Measurements from ENCODE around the gene CYP2B6.
"Not testable (repeated sequence)": the region's sequence is repeated elsewhere in the genome, so short reads cannot be mapped to it uniquely, and the experiment has no call there.

The CYP2B6 gene

GRCh38 chr19:40980743-40981442 is 10.2 kb upstream of the CYP2B6 start:
- in situ Hi-C loops (cut with MboI; ENCODE audit: low sequenced_read_pairs): not testable (repeated sequence)

DNA sequence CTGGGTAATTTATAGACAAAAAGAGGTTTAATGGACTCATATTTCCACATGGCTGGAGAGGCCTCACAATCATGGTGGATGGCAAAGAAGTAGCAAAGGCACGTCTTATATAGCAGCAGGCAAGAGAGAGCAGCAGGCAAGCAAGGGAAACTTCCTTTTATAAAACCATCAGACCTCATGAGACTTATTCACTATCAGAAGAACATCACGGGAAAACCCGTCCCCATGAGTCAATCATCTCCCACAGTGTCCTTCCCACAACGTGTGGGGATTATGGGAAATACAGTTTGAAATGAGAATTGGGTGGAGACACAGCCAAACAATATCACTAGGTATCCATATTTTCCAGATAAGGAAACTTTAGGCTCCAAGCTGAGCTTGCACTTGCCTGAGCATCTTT is 9.5 kb upstream of the CYP2B6 start:
- in situ Hi-C loops (cut with MboI; ENCODE audit: low sequenced_read_pairs): no loop called here

- in situ Hi-C loops (cut with MboI; ENCODE audit: low sequenced_read_pairs): no loop called here
Measured at GRCh38 chr19:40982594-40983101, 8.4 kb upstream of the CYP2B6 start.

DNA sequence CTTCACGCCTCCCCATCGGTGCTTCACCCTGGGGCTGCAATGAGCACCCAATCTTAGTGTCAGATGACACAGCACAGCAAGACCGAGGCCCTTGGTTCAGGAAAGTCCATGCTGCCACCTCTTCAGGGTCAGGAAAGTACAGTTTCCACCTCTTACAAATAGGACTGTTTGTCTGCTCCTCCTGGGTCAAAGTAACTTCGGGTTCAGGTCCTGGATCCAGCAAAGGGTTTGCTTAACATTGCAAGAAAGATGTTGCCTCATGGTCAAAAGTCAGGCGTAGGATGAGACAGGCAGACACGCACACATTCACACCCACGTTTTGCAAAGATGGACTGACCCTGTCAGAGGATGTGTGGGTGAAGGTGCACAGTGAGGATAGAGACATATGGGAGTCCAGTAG is 1.6 kb upstream of the CYP2B6 start:
- in situ Hi-C loops (cut with MboI; ENCODE audit: low sequenced_read_pairs): no loop called here

GRCh38 chr19:40995355-40995754 is 4.3 kb downstream of the CYP2B6 start:
- in situ Hi-C loops (cut with MboI; ENCODE audit: low sequenced_read_pairs): no loop called here

DNA sequence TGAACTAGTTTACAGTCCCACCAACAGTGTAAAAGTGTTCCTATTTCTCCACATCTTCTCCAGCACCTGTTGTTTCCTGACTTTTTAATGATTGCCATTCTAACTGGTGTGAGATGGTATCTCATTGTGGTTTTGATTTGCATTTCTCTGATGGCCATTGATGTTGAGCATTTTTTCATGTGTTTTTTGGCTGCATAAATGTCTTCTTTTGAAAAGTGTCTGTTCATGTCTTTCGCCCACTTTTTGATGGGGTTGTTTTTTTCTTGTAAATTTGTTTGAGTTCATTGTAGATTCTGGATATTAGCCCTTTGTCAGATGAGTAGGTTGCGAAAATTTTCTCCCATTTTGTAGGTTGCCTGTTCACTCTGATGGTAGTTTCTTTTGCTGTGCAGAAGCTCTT is 7.9 kb downstream of the CYP2B6 start:
- in situ Hi-C loops (cut with MboI; ENCODE audit: low sequenced_read_pairs): not testable (repeated sequence)

DNA sequence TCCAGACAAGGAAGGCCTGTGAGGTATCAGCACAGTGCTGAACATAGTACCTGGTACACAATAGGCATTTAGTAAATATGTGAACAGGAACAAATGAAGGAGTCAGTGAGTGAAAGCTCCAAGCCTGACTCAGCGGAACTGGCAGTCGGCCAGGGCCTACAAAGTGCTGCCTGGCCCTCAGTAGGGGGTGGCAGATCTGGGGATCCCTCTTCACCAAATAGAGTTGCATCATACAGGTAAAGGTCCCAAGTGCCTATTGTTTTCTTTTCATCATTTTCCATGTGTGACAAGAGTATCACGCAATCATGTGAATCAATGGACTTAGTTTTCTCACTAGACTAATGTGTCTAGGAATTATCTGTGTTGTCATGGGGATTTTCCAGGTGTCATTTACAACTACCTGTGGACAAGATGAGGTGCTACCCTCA is 9.2 kb downstream of the CYP2B6 start:
- in situ Hi-C loops (cut with MboI; ENCODE audit: low sequenced_read_pairs): no loop called here

DNA sequence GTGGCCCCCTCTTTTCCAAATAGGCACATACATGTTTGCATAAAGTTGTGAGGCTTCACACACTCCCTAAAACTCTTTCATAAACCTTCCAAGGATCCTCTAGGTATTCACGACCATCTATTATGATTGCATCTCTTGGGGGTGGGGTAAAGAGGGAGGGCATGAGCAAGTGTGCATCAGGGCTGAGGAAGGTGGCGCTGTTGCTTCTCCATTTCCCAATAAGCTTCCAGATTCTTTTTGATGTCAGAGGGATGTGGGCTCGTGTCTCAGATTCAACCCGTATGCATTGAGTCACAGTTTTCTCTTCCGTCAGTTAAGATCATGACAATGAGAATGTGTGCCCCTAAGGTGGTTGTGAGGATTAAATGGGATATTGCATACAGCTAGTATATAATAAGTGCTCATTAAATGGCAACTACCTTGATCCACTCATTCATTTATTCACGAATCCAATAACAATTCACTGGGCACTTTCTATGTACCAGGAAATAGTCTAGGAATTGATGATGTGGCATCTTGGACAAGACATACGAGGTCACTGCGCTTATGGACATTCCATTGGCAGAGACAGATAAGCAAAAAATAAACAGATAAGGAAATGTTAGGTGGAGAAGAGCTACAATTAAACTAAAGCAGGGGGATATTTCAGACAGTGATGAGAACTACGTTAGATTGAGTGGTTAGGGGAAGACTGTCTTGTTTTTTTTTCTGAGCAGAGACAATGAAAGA is 10.3 kb downstream of the CYP2B6 start:
- in situ Hi-C loops (cut with MboI; ENCODE audit: low sequenced_read_pairs): no loop called here

- in situ Hi-C loops (cut with MboI; ENCODE audit: low sequenced_read_pairs): not testable (repeated sequence)
Measured at GRCh38 chr19:41003656-41004055, 12.6 kb downstream of the CYP2B6 start.

GRCh38 chr19:41009700-41010235 is 18.7 kb downstream of the CYP2B6 start:
- in situ Hi-C loops (cut with MboI; ENCODE audit: low sequenced_read_pairs): no loop called here

DNA sequence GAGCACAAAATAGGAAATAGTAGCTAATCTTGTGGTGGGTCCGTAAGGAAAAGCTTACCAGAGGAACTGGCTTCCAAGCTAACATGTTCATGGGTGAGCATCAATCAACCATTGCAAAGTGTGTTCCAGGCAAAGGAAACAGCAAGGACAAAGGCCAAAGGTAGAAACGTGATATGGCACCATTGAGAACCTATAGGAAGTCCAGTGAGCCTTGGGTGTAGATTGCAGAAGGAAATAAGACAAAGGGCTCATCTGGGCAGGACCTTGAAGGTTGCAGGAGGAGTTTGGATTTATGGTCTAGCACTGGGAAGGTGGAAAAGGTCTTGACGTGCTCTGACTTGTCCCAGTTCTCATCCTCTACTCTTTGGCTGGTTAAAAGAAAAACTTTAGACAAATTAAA is 22.3 kb downstream of the CYP2B6 start:
- in situ Hi-C loops (cut with MboI; ENCODE audit: low sequenced_read_pairs): no loop called here

GRCh38 chr19:41014643-41015042 is 23.6 kb downstream of the CYP2B6 start:
- in situ Hi-C loops (cut with MboI; ENCODE audit: low sequenced_read_pairs): no loop called here

- in situ Hi-C loops (cut with MboI; ENCODE audit: low sequenced_read_pairs): no loop called here
Measured at GRCh38 chr19:41016488-41017071, 25.5 kb downstream of the CYP2B6 start.

DNA sequence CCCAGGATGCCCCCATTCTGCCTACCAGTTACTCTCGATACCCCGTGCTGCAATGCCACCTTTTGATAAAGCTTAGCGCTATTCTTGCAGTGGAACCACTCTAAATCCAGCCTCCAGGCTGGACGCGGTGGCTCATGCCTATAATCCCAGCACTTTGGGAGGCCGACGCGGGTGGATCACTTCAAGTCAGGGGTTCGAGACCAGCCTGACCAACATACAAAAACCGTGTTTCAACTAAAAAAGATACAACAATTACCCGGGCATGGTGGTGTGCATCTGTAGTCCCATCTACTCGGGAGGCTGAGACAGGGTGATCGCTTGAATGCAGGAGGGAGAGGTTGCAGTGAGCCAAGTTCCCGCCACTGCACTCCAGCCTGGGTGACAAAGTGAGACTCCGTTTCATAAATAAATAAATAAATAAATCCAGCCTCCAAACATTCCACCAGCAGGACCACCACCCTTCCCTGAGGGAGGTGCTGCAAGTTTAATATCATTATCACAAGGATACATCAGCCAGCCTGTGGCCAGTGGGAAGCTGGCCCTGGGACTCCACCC is 27.7 kb downstream of the CYP2B6 start:
- in situ Hi-C loops (cut with MboI; ENCODE audit: low sequenced_read_pairs): no loop called here

- in situ Hi-C loops (cut with MboI; ENCODE audit: low sequenced_read_pairs): no loop called here
Measured at GRCh38 chr19:41019346-41019745, 28.3 kb downstream of the CYP2B6 start.

DNA sequence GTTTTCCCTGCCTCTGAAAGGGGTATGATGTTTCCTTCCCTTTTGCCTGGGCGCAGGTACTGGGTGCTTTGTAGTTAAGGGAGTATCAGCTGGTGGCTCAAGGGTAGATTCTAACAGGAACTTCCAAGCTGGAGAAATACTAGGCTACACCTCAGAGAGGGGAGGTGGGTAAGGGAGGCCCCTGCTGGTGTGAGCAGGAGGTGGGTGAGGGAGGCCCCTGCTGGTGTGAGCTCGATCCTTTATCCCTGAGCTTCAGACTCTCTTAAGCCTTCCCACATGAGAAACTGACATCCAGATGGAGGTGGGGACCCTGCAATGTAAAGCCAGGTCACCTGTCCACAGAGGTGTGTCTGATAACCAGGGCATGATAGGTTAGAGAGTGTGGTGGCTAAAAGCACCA is 32.1 kb downstream of the CYP2B6 start:
- in situ Hi-C loops (cut with MboI; ENCODE audit: low sequenced_read_pairs): no loop called here

GRCh38 chr19:41025411-41025810 is 34.3 kb downstream of the CYP2B6 start:
- in situ Hi-C loops (cut with MboI; ENCODE audit: low sequenced_read_pairs): no loop called here

- in situ Hi-C loops (cut with MboI; ENCODE audit: low sequenced_read_pairs): no loop called here
Measured at GRCh38 chr19:41025871-41026270, 34.8 kb downstream of the CYP2B6 start.

DNA sequence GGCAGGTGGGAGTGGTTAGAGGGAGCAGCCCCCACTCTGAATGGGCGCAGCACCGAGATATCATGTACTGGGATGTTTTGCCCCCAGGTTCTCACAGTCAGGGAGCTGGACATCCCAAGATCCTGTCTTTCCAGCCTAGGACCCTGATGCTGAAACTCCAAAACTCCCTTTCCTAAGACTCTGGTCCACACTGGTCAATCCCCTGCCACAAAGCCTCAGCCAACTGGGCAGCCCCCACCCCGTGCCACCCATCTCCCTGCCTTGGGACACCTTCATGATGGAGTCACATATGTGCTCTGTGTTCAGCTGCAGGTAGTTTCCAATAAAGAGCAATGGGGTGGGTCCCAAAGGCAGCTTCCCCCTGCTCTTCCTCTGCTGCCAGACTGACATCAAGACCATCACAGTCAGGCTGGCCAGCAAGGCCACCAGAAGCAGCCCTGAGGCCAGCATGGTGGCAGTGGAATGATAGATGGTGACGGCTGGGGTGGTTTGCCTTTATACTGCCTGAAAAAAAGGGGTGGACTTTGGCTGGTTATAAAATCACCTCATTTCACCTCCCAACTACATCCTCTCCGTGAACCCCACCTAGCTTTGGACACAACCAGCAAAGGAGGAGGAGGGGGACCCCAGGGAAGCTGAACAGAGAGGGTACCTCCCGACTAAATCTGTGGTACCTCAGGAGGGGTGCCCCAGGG is 36.3 kb downstream of the CYP2B6 start:
- in situ Hi-C loops (cut with MboI; ENCODE audit: low sequenced_read_pairs): no loop called here

DNA sequence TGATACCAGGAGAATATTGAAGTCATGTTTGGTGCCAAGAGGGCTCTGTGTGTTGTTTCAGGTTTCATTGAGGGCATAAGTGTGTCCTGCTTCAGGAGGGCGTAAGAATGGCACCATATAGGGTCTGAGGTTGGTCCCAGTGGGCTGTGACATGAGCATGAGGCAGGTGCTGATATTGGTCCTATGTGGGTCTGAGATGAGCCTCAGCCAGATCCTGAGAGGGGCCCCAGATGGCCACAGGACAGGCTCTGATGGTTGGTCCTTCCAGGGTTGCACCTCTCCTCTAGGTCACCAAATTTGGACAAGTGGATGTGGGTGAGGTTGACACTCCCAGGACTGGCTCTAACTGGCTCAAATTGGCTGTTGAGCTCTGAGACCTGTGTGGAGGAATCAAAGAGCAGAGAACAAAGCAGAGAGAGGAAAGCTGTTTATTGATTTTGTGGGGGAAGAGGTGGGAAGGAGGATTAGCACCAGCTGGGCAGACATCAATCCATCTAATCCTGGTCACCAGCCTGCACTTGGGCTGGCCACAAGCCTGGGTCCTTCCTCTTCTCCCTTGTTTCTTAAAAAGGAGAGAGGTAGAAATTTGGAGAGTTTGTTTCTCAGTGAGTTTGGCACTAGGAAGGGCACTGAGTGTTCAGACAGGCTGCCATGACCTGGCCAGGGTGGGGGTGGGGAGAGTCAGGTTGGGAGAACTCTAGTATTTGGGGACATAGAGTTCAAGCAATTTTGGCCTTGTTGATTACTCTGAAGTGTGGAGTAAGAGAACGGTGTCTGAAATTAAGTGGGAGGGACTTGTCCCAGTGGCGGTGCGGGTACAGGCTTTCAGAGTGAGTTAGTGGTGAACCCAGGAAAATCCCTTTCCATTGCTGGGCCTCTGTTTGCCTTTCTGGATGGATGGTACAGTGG is 38.7 kb downstream of the CYP2B6 start:
- in situ Hi-C loops (cut with MboI; ENCODE audit: low sequenced_read_pairs): no loop called here

All from hTERT RPE-1 (cell line).